Osteoblast (primary cell): ENCODE results near the gene ADAMTS2. TPM values are rescaled to one million over a fixed set of nuclear protein-coding genes. Genes with fewer than 3 reads are reported as not detected.

Experiments
- DNase-seq: peaks from one replicate; pipeline ENCODE4 v3.0.0; 2011; ENCODE audit warnings: low spot score, mixed read lengths; ENCODE audit not compliant: insufficient read length; ENCODE audit errors: missing footprints
- H2AFZ ChIP-seq: 2 replicates; pipeline ENCODE4 v1.6.0; 2011; ENCODE audit warnings: mild to moderate bottlenecking, low read length
- H3K27ac ChIP-seq: 2 replicates; pipeline ENCODE4 v1.5.1; 2011; ENCODE audit warnings: mild to moderate bottlenecking, low read depth, low read length, moderate library complexity
- H3K27me3 ChIP-seq: 2 replicates; pipeline ENCODE4 v1.6.0; 2012; ENCODE audit warnings: mild to moderate bottlenecking, control low read depth, inconsistent platforms, low read length, moderate library complexity; ENCODE audit not compliant: insufficient read depth
- H3K36me3 ChIP-seq: 2 replicates; pipeline ENCODE4 v1.5.1; 2011; ENCODE audit warnings: mild to moderate bottlenecking, low read length, control low read depth, moderate library complexity; ENCODE audit not compliant: insufficient read depth
- H3K4me1 ChIP-seq: 2 replicates; pipeline ENCODE4 v1.5.1; 2011; ENCODE audit warnings: mild to moderate bottlenecking, low read length, control low read depth, moderate library complexity; ENCODE audit not compliant: insufficient read depth
- H3K4me2 ChIP-seq: 2 replicates; pipeline ENCODE4 v1.6.0; 2011; ENCODE audit warnings: mild to moderate bottlenecking, low read length; ENCODE audit not compliant: insufficient read depth
- H3K4me3 ChIP-seq: fragments of 200-600 bp; sonication (generic); 3 replicates; pipeline ENCODE4 v1.5.1; 2012; ENCODE audit warnings: mild to moderate bottlenecking, low read length, inconsistent platforms; ENCODE audit not compliant: insufficient read depth
- H3K79me2 ChIP-seq: 2 replicates; pipeline ENCODE4 v1.6.0; 2012; ENCODE audit warnings: mild to moderate bottlenecking, low read length, control low read depth, inconsistent platforms; ENCODE audit not compliant: insufficient read depth
- H3K9me3 ChIP-seq: 2 replicates; pipeline ENCODE4 v1.5.1; 2011; ENCODE audit warnings: low read depth, low read length, control low read depth
- H4K20me1 ChIP-seq: 2 replicates; pipeline ENCODE4 v1.6.0; 2012; ENCODE audit warnings: mild to moderate bottlenecking, low read length, control low read depth; ENCODE audit not compliant: insufficient read depth
- CTCF ChIP-seq: IDR thresholded peaks from 2 replicates; pipeline ENCODE4 v1.5.1; 2011; ENCODE audit warnings: mild to moderate bottlenecking, low read depth, low read length, moderate library complexity; ENCODE audit errors: extremely low read depth
- total RNA-seq: library from RNA; depleted of rRNA; stranded (reverse); fragments of >200 nt; gene quantifications from 2 replicates; pipeline ENCODE4 v1.2.3, GENCODE V29; 2012

ADAMTS2 gene
- total RNA-seq, 1 donor: 144 TPM

- no peaks in the 10 kb centered on the region for H3K9me3 ChIP-seq
- peaks cover 5% of the 10 kb centered on the region for H3K4me1 ChIP-seq
- H3K4me3 ChIP-seq: no peak overlapping the region
- no peaks in the 10 kb centered on the region for H3K27me3 ChIP-seq
- no peak overlapping the region for H3K4me2 ChIP-seq
- no peak overlapping the region for H3K27ac ChIP-seq
- H4K20me1 ChIP-seq: peaks cover 72% of the 10 kb centered on the region
- TF ChIP-seq CTCF: no peak
- no peak overlapping the region for H2AFZ ChIP-seq
- H3K36me3 ChIP-seq: peaks cover 18% of the 10 kb centered on the region
- DNase-seq: peak; percentile 26
- peaks cover 97% of the 10 kb centered on the region for H3K79me2 ChIP-seq
Observed at GRCh38 chr5:179225387-179225786, 119.9 kb downstream of the ADAMTS2 start.

- H3K9me3 ChIP-seq: no peaks in the 10 kb centered on the region
- H3K4me2 ChIP-seq: no peak overlapping the region
- H3K79me2 ChIP-seq: peaks cover 97% of the 10 kb centered on the region
- H2AFZ ChIP-seq: no peak overlapping the region
- peaks cover 71% of the 10 kb centered on the region for H4K20me1 ChIP-seq
- DNase-seq: peak; percentile 66
- H3K27ac ChIP-seq: no peak overlapping the region
- H3K4me3 ChIP-seq: no peak overlapping the region
- peaks cover 14% of the 10 kb centered on the region for H3K36me3 ChIP-seq
- H3K4me1 ChIP-seq: peaks cover 5% of the 10 kb centered on the region
- no peaks in the 10 kb centered on the region for H3K27me3 ChIP-seq
- TF ChIP-seq CTCF: no peak
Observed at GRCh38 chr5:179224741-179225140, 120.5 kb downstream of the ADAMTS2 start.

GRCh38 chr5:179223961-179224360, 121.3 kb downstream of the ADAMTS2 start:
- Histone ChIP-seq H3K36me3 (peaks cover 18% of the 10 kb centered on the region), H3K9me3 (no peaks in the 10 kb centered on the region)

GRCh38 chr5:179223528-179223927, 121.7 kb downstream of the ADAMTS2 start:
- Histone ChIP-seq H3K79me2 (peaks cover 96% of the 10 kb centered on the region), H3K4me2 (no peak overlapping the region), H3K4me1 (peaks cover 5% of the 10 kb centered on the region), H3K27ac (no peak overlapping the region), H3K27me3 (no peaks in the 10 kb centered on the region), H3K9me3 (no peaks in the 10 kb centered on the region), H4K20me1 (peaks cover 73% of the 10 kb centered on the region), H3K36me3 (peaks cover 20% of the 10 kb centered on the region), H2AFZ (no peak overlapping the region), H3K4me3 (no peak overlapping the region)
- DNase-seq: peak; percentile 22
- TF ChIP-seq CTCF: no peak

More at GRCh38 chr5:179223961-179224360, 121.3 kb downstream of the ADAMTS2 start:
- peaks cover 5% of the 10 kb centered on the region for H3K4me1 ChIP-seq
- no peak overlapping the region for H2AFZ ChIP-seq
- H4K20me1 ChIP-seq: peaks cover 72% of the 10 kb centered on the region
- H3K27ac ChIP-seq: no peak overlapping the region
- DNase-seq: peak; percentile 58
- peaks cover 96% of the 10 kb centered on the region for H3K79me2 ChIP-seq
- H3K4me2 ChIP-seq: no peak overlapping the region
- H3K4me3 ChIP-seq: no peak overlapping the region
- H3K27me3 ChIP-seq: no peaks in the 10 kb centered on the region
- no peak for TF ChIP-seq CTCF
